MCF 10A (cell line): ENCODE results near the gene YWHAE. TPM values are rescaled to one million over a fixed set of nuclear protein-coding genes. Genes with fewer than 3 reads are reported as not detected.
"Not testable (repeated sequence)": the region's sequence is repeated elsewhere in the genome, so short reads cannot be mapped to it uniquely, and the experiment has no call there.

ENCODE experiments used
- BruUV-seq: library from RNA; stranded (reverse); fragments of 400-500 nt; replicated peaks from 2 replicates; lab custom pipeline; 2021; lab: Mats Ljungman, UMichigan
- CTCF ChIA-PET: fragments of 300-600 bp; sonication (Branson Sonifier 250); formaldehyde crosslinking; extraction: SDS; loops from one replicate; lab custom pipeline; 2021; ENCODE audit warnings: antibody characterized with exemption, inconsistent platforms; lab: Yijun Ruan, JAX
- POLR2A ChIA-PET: fragments of 300-600, 350-650 bp; sonication (Branson Sonifier 250); formaldehyde crosslinking; extraction: SDS; loops from one replicate; lab custom pipeline; 2020; ENCODE audit warnings: antibody characterized with exemption, inconsistent platforms; lab: Yijun Ruan, JAX
- DNase-seq: peaks from one replicate; pipeline ENCODE4 v3.0.0-alpha.2; 2018; ENCODE audit not compliant: unreplicated experiment
- H3K27ac Mint-ChIP-seq: one replicate; pipeline ENCODE4 v1.8.0; 2022; ENCODE audit warnings: mild to moderate bottlenecking, low read depth, mixed read lengths; ENCODE audit not compliant: unreplicated experiment
- H3K27me3 Mint-ChIP-seq: one replicate; pipeline ENCODE4 v1.8.0; 2022; ENCODE audit warnings: mixed read lengths; ENCODE audit not compliant: insufficient read depth, unreplicated experiment
- H3K36me3 Mint-ChIP-seq: one replicate; pipeline ENCODE4 v1.8.0; 2022; ENCODE audit warnings: mild to moderate bottlenecking, moderate library complexity, mixed read lengths; ENCODE audit not compliant: insufficient read depth, unreplicated experiment
- H3K4me1 Mint-ChIP-seq: one replicate; pipeline ENCODE4 v1.8.0; 2022; ENCODE audit warnings: mixed read lengths; ENCODE audit not compliant: insufficient read depth, unreplicated experiment
- H3K4me3 Mint-ChIP-seq: one replicate; pipeline ENCODE4 v1.8.0; 2022; ENCODE audit warnings: mild to moderate bottlenecking, moderate library complexity, mixed read lengths; ENCODE audit not compliant: unreplicated experiment
- H3K9me3 Mint-ChIP-seq: one replicate; pipeline ENCODE4 v1.8.0; 2022; ENCODE audit warnings: mixed read lengths; ENCODE audit not compliant: unreplicated experiment
- CTCF ChIP-seq: fragments of 200-600 bp; IDR thresholded peaks from one replicate; pipeline ENCODE4 v1.8.0; 2022; ENCODE audit warnings: antibody characterized with exemption, mild to moderate bottlenecking; ENCODE audit not compliant: unreplicated experiment
- intact Hi-C: fragments of 100-400 bp; cut with micrococcal nuclease; formaldehyde crosslinking; loops from 2 replicates; pipeline ENCODE4 v1.14.1; 2022
- total RNA-seq: library from RNA; stranded (reverse); gene quantifications from 2 replicates; pipeline ENCODE4 v1.2.3, GENCODE V29; 2022

YWHAE gene
- total RNA-seq, 1 experiment from 2014 or later, result 813 TPM

GRCh38 chr17:1379930-1380313 is 20.1 kb downstream of the YWHAE start:
- Mint-ChIP-seq H3K27me3 (no peaks in the 10 kb centered on the region), H3K4me1 (peaks cover 38% of the 10 kb centered on the region), H3K36me3 (peaks cover 52% of the 10 kb centered on the region), H3K9me3 (no peaks in the 10 kb centered on the region), H3K4me3 (no peak overlapping the region), H3K27ac (peak overlapping the region; percentile 54)
- BruUV-seq, result no TSS peak
- TF ChIP-seq CTCF, result no peak
- ChIA-PET POLR2A (interaction anchor here (0.9 to 1.8 kb wide), 4 partner anchors 10 to 18 kb away, joined by 3 to 10 read pairs (median 6); no protein-coding TSS in a partner anchor), CTCF (interaction anchor here (0.6 to 1.2 kb wide), 4 partner anchors 9 to 413 kb away, joined by 3 to 4 read pairs (median 3); no protein-coding TSS in a partner anchor)
- DNase-seq, result no peak
- intact Hi-C loops, result no loop called here

GRCh38 chr17:1379208-1379929 is 20.7 kb downstream of the YWHAE start:
- CTCF ChIA-PET, result interaction anchor here (0.6 to 1.5 kb wide), 3 partner anchors 14 to 414 kb away, joined by 3 to 6 read pairs (median 3); no protein-coding TSS in a partner anchor
- H3K27me3 Mint-ChIP-seq, result no peaks in the 10 kb centered on the region
- no TSS peak for BruUV-seq

GRCh38 chr17:1378476-1378860 is 21.6 kb downstream of the YWHAE start:
- ChIA-PET POLR2A (interaction anchor here (1.1 kb wide), 1 partner anchor 77 kb away, joined by 3 read pairs; the partner anchor contains the start of gene CRK), CTCF (interaction anchor here (0.6 to 1.5 kb wide), 2 partner anchors 13 to 52 kb away, joined by 5 to 6 read pairs; no protein-coding TSS in a partner anchor)
- H3K27ac Mint-ChIP-seq, H3K9me3 Mint-ChIP-seq, intact Hi-C loops, BruUV-seq, DNase-seq, H3K4me3 Mint-ChIP-seq, H3K27me3 Mint-ChIP-seq: not testable (repeated sequence)
- Mint-ChIP-seq H3K4me1 (peaks cover 39% of the 10 kb centered on the region), H3K36me3 (peaks cover 62% of the 10 kb centered on the region)

More at GRCh38 chr17:1379208-1379929, 20.7 kb downstream of the YWHAE start:
- DNase-seq, result no peak
- no peaks in the 10 kb centered on the region for H3K9me3 Mint-ChIP-seq
- POLR2A ChIA-PET, result interaction anchor here (0.9 to 1.2 kb wide), 3 partner anchors 16 to 76 kb away, joined by 3 to 6 read pairs (median 3); partner anchors contain the start of gene CRK
- intact Hi-C loops, result no loop called here
- H3K4me1 Mint-ChIP-seq, result peaks cover 39% of the 10 kb centered on the region
- no peak for TF ChIP-seq CTCF
- H3K4me3 Mint-ChIP-seq, result no peak overlapping the region
- H3K27ac Mint-ChIP-seq, result peak overlapping the region; percentile 54
- peaks cover 54% of the 10 kb centered on the region for H3K36me3 Mint-ChIP-seq

- TF ChIP-seq CTCF, result no peak
- H3K9me3 Mint-ChIP-seq, result no peaks in the 10 kb centered on the region
- BruUV-seq, result no TSS peak
- POLR2A ChIA-PET, result interaction anchor here (1.0 to 2.8 kb wide), 2 partner anchors 8 to 13 kb away, joined by 3 to 9 read pairs; no protein-coding TSS in a partner anchor
- DNase-seq, result no peak
- no peaks in the 10 kb centered on the region for H3K27me3 Mint-ChIP-seq
- peaks cover 69% of the 10 kb centered on the region for H3K36me3 Mint-ChIP-seq
- peaks cover 39% of the 10 kb centered on the region for H3K4me1 Mint-ChIP-seq
- CTCF ChIA-PET, result interaction anchor here (0.6 to 1.9 kb wide), 2 partner anchors 12 to 16 kb away, joined by 3 to 7 read pairs; no protein-coding TSS in a partner anchor
- no peak overlapping the region for H3K27ac Mint-ChIP-seq
- H3K4me3 Mint-ChIP-seq, result no peak overlapping the region
- intact Hi-C loops, result no loop called here
Observed at GRCh38 chr17:1377334-1377733, 22.7 kb downstream of the YWHAE start.
